DMS153 (cell line): ENCODE data around the gene USP6NL.

ENCODE experiments used
- DNase-seq: peaks from one replicate; lab custom pipeline; 2025; lab: John Stamatoyannopoulos, UW

Gene USP6NL

DNA sequence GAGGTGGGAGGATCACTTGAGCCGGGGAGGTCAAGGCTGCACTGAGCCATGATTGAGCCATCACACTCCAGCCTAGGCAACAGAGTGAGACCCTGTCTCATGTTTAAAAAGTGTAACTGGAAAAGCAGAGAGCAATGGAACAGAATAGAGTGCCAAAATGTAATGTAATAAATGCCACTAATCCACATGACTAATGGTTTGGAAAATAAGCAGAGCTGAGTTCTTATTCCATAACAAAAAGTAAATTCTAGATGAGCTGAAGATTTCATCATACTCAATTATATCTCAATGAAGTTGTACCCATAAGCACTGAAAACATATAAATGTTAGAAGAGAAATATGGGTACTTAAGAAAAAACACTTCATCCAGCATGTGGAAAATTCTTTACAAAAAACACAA is 132.6 kb downstream of the USP6NL start:
- DNase-seq = no peak

DNA sequence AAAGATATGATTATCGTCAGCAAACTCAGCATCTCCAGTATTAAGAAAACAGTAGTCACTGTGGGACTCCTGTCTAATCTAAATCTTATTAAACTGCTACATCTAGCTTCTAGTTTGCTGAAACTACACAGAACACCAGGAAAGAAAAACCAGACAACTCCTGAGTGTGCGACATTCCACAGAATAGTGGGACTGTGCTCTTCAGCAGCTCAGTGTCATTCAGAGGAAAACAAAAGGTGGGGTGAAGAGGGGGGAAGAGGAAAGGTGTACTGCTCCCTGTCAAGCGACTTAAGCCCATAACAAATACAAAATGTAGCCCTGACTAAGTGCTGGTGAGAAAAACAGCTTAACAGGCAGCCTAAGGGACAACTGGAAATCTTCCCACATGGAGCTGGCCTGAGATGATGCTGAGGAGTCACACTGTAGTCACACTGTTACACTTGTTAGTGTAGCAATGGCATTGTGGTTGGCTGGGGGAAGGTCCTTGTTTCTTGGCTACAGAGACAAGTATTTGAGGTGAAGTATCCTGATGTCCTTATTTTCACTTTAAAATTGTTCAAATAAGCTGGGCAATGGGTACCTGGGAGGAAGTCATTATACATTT is 135.5 kb downstream of the USP6NL start:
- no peak for DNase-seq

DNA sequence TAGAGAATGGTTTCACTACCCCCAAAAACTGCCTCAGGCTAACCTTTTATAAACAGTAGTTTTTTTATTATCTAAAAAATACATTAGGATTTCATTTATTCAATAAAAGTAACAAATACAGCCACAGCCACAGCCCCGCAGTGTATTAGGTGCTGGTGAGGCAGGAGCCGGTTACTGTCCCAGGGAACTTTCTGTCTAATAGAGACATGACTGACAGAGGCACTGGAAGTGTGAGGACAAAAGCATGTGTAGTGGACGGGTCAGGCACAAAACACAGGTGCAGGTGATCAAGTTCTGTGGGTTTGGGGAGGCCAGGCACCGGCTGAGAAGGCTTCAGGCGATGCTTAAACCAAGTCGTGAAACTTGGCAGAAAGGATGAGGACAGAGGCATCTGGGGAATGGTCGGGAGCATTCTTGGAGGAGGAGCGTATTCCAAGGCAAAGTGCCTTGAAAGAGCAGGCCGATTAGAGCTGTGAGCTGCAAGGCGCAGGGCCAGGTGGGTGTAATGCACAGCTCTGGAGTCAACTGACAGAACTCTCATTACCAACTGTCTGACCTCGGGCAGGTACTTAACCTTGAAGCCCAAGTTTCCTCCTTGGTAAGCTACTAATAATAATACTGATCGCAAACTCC is 138.2 kb downstream of the USP6NL start:
- no peak for DNase-seq

GRCh38 chr10:11472158-11472753 is 139.2 kb downstream of the USP6NL start:
- no peak for DNase-seq

GRCh38 chr10:11469575-11470391 is 141.7 kb downstream of the USP6NL start:
- no peak for DNase-seq

DNA sequence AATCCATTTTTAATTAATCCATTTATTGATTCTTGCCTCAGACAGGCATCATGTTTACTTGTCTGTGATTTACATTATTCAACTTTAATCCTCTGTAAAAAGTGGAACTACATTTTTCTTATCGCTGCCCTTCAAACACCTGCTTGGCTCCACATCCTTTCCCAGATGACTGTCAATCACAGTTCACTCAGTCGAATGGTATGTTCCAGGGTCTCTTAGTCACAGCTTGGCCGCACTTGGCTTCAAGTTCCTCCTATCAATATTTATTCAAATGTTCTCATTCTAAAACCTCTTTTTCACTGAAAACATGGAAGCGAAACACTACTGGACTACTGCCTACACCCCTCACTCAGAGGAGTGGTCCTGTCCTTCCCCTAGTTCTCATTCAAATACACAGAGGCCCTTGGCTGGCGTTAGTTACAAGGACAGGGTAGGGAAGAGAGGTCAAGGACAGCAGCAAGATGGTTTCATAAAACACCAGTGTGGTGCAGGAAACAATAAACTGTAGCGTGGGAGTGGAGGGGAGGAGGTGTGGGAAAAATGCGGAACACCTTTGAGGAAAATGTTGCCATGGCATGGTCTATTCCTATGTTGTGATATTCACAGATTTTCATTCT is 143.2 kb downstream of the USP6NL start:
- DNase-seq = no peak

DNA sequence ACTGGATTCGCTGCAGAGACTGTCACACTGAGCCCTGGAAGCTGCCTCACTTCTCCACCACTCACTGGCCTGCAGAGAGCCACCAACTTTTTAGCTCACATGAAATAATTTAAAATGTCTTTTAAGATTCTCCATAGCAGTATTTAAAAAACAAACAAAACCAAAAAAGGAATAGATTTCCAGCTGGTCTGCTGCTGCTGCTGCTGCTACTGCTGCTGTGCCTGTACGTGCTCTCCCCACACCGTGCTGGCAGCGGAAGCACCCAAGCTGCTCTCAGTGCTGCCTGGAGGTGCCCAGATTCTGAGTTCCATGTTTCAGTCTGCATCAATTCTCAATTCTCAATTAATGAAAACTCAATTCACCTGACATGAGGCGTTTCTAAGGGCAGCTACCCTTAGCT is 146.0 kb downstream of the USP6NL start:
- no peak for DNase-seq

GRCh38 chr10:11463111-11463510 is 148.3 kb downstream of the USP6NL start:
- DNase-seq = no peak

DNA sequence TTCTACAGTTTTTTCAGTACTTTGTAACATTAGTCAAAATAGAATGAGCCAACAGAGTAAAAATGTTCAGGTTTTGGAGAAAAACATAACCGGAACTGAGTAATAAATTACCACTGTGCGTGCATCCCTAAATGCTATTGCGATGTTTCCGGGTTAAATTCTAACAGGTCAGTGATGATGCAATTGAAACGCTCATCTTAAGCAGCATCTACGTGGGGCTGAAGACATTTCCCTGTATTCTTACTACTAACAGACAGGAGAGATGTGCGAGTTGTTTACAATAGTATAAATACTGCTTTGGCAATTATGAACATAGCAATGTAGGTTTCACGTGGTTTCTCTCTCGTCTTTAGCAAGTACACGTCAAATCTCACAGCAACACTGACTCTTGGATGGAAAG is 149.4 kb downstream of the USP6NL start:
- no peak for DNase-seq

DNA sequence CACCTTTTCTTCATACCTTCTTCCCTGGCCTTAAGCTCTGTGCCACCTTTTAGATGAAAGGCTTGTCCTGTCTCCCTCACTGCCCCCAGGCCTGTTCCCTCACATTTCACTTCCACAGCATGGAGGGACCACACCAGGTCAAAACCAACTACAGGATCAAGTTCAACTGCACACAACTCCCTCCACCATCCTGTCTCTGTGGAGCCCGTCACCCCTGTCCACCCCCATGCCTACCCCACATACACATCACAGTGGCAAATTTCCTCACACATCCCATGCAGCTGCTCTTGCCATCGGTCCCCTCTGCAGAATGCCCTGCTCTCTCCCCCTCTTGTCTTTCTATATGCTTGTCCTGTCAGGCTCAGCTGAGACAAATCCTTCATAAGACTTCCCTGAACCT is 154.1 kb downstream of the USP6NL start:
- no peak for DNase-seq

GRCh38 chr10:11454958-11455566 is 156.4 kb downstream of the USP6NL start:
- DNase-seq = no peak

GRCh38 chr10:11454160-11454559 is 157.3 kb downstream of the USP6NL start:
- no peak for DNase-seq

DNA sequence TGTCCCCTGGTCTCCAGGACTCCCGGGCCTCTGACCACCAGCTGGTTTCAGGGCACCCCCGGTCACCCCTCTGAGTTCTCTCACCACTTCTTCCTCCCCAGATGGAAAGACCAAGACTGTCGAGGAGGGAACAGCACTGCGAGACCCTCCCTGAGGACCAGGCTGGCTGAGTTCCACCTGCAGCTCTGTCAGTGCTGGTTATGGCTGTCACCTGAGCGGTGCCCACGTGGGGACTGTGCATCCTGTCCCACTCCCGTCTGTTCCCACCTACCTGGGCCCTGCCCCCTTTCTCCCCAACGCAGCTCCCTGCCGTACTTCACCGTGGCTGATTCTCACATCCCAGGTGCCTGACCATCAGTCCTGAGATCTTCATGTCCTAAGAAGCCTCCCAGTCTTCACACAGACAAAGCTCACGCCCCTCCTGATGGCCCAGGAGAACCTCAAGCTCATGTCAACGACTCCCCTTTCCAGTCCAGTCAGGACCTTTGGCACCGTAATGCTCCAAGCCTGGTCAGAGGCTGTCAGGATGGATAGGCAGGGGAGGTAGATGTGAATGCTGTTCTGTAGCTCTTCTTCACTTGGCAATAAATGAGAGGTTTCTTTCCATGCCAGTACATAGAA is 159.7 kb downstream of the USP6NL start:
- no peak for DNase-seq

DNA sequence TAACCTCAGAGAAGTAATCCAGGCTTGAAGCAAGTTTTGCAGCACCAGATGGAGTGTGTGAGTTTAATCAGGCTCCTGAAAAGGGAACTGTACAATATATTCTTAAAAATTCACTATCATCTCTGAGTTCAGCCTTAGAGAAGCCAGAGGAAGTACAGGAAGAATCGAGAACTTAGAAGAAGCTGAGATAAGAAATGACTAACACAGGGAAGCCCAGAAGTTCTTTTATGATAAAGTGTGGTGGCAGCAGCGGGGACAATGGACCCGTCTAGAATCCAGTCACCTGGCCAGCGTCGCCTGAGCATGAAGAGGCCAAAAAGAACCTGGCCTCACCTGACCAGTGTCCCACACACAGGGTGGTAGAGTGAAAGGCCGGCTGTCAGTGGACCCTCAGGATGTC is 161.0 kb downstream of the USP6NL start:
- DNase-seq = no peak

DNA sequence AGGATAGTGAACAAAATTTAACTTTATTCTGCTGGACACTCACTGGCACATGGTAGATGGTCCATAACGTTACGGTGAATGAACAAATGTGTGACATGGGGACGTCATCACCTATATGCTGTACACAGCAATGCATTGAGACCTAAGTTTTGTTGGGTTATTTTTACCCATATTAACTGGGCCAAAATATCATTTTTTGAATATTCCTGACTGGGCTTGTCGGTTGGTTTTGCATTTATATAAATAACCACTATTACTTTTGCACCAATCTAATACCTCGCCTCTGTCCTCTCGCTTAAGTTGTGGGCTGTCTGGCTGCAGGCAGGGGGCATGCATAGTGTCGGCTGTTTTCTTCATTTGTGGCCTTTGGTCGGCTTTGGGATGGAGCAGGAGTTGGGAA is 161.7 kb downstream of the USP6NL start:
- no peak for DNase-seq

- DNase-seq = no peak
Measured at GRCh38 chr10:11448545-11449244, 162.8 kb downstream of the USP6NL start.

GRCh38 chr10:11448190-11448544 is 163.3 kb downstream of the USP6NL start:
- no peak for DNase-seq

DNA sequence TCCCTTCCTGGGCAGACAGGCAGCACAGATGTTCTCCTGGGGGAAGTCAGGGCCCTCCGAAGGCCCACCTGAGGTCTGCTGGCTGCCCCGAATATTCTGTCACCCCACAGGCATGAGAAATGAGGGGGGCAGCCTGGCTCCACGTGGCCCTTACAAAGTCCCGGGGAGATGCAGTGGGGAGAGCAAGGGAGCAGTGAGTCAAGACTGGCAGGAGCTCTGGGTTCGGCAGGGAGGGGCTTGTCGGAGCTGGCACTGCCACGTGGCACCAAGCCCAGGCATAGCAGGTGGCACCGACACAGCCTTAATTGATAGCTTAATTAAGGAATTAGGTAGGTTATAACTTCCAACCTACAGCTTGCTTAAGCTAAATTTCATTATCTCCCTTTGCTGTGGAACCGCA is 163.9 kb downstream of the USP6NL start:
- DNase-seq = no peak

- no peak for DNase-seq
Measured at GRCh38 chr10:11446864-11447263, 164.6 kb downstream of the USP6NL start.

DNA sequence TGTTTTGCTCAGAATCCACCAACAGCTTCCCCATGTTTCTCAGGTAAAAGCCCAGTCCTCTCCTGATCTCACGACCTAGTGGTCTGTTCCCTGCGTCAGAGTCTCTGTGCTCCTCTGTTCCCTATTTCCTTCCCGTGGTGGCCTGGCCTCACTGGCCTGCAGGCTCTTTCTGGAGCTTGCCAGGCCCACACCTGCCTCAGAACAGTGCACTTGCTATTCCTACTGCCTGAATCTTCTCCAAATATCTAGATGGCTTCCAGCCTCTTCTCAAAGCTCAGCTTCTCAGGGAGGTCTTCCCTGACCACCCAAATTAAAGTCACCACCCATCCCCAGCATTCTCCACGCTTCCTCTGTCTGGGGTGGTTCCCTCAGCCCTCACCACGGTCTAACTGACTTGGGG is 165.3 kb downstream of the USP6NL start:
- DNase-seq = no peak
